Upper lobe of left lung (tissue), 4 donors: ENCODE measurements around the gene CCBE1.

Experiments used
- EP300 ChIP-seq, 4 donors: sonication (generic); formaldehyde crosslinking; IDR thresholded peaks; one replicate each; pipeline ENCODE4 v1.5.1; 2017; ENCODE audit warnings: antibody characterized with exemption in 4 of 4, control low read depth in 2 of 4
- POLR2A ChIP-seq, 4 donors: fragments of 450-650 bp; IDR thresholded peaks; one replicate each; pipeline ENCODE4 v1.5.1; 2016 to 2017; ENCODE audit warnings: antibody characterized with exemption in 4 of 4, mild to moderate bottlenecking in 2 of 4
- POLR2AphosphoS5 ChIP-seq, 2 donors: sonication (generic); formaldehyde crosslinking; IDR thresholded peaks; one replicate each; pipeline ENCODE4 v1.5.1; 2017; ENCODE audit warnings: antibody characterized with exemption in 2 of 2
- TF ChIP-seq, protein P1 (sequence below), 6 experiments: fragments of 450-650 bp in 4 of 6; fragments of 200-600 bp in 2 of 6; sonication (generic) in 2 of 6; IDR thresholded peaks; one replicate each; pipeline ENCODE4 v1.5.1; 2016 to 2019; ENCODE audit warnings: antibody characterized with exemption in 6 of 6

DNA sequence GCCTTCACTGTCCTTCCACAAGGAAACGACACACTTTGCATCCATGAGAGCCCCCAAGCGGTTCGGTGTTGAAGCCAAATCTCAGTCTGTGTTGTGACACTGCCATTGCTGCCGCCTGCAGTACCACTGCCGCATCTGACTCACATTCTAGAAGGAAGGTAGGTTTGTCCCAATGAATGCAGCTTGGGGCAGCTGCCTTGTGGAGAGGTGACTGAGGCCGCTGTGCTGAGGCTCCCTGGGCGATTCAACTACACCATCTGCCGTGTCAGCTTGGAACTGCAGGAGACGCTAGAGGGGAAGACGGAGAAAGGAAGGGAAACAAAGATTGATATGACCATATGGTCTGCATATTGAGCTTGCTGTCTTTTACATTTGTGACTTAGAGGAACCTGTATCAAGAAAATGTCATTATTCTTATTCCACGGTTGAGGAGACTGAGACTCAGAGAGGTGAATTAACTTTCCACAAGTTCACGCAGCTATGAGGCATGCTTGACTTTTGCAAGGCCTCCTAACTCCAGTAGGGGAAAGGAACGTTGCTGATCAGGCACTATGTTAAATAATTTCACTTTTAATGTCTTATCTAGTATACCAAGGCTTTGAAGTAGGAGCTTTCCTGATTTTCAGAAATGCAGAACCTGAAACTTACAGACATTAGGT is 294.7 kb downstream of the CCBE1 start:
- TF ChIP-seq, protein P1, sequence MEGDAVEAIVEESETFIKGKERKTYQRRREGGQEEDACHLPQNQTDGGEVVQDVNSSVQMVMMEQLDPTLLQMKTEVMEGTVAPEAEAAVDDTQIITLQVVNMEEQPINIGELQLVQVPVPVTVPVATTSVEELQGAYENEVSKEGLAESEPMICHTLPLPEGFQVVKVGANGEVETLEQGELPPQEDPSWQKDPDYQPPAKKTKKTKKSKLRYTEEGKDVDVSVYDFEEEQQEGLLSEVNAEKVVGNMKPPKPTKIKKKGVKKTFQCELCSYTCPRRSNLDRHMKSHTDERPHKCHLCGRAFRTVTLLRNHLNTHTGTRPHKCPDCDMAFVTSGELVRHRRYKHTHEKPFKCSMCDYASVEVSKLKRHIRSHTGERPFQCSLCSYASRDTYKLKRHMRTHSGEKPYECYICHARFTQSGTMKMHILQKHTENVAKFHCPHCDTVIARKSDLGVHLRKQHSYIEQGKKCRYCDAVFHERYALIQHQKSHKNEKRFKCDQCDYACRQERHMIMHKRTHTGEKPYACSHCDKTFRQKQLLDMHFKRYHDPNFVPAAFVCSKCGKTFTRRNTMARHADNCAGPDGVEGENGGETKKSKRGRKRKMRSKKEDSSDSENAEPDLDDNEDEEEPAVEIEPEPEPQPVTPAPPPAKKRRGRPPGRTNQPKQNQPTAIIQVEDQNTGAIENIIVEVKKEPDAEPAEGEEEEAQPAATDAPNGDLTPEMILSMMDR (IDR thresholded peaks at IDR 0.05): peak; percentile 66 to 90 (median 79)
- TF ChIP-seq POLR2AphosphoS5 (IDR thresholded peaks at IDR 0.05): no peak
- no peak for TF ChIP-seq POLR2A (IDR thresholded peaks at IDR 0.05)
- no peak for TF ChIP-seq EP300 (IDR thresholded peaks at IDR 0.05)
